ENCODE results near the gene CLEC2A. TPM values are rescaled to one million over a fixed set of nuclear protein-coding genes. Genes with fewer than 3 reads are reported as not detected.
"Not testable (repeated sequence)": the region's sequence is repeated elsewhere in the genome, so short reads cannot be mapped to it uniquely, and the experiment has no call there.

The CLEC2A gene
- total and polyA plus RNA-seq, 4 donors = not detected

DNA sequence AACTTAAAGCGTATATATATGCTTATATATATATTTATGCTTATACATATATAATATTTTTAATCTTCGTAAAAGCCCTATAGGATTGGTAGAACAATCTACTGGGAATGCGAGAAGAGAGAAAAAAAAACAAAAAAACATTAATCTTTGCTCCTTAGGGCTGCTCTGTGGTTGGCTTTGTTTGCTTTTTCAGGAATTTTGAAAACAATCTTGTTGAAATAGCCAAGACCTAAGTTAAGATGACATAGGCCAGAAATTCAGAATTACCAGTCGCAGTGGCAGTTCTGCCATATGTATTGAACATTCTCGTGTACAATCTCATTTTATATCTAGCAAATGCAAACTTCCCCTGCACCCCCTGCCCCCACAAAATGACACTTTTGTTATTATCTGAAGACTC is 50.2 kb downstream of the CLEC2A start:
- Histone ChIP-seq H3K27ac (ENCODE audit: low read depth in 1 of 2, low read length in 2 of 2) (no peak overlapping the region), H3K4me3 (ENCODE audit: low read length in 2 of 2) (no peak overlapping the region), H3K36me3 (ENCODE audit: control insufficient read depth in 1 of 2, insufficient read depth in 2 of 2, low read length in 1 of 2) (no peaks in the 10 kb centered on the region), H3K27me3 (ENCODE audit: control insufficient read depth in 1 of 2, insufficient read depth in 2 of 2, low read length in 1 of 2) (peaks cover 0 to 2% of the 10 kb centered on the region in 2 donors), H3K9me3 (ENCODE audit: control insufficient read depth, low read length) (no peaks in the 10 kb centered on the region), H3K4me1 (ENCODE audit: control insufficient read depth in 1 of 2, insufficient read depth in 2 of 2, low read length in 2 of 2) (no peaks in the 10 kb centered on the region)
- DNase-seq = no peak
- no peak for ATAC-seq (ENCODE audit: low FRiP score)
- 22 to 25% methylated on average over 5 of the region's 5 CpGs for WGBS, 2 donors
- intact Hi-C loops (cut with DNase I) = no loop called here

DNA sequence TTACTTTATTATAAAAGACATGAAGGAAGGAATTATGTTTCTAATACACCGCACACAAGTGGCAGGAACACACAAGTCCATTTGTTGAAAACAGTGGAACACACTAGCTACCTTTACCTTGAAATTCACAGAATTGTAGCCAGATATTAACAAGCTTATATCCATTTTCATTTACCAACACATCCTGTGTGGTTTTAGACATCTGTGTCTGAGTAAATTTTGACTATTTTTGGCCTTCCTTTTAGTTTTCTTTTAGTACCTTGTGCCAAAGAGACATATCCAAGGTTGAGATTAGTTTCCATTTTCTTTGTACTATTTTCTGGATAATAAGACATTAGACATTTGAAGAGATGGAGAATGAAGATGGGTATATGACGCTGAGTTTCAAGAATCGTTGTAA is 50.9 kb downstream of the CLEC2A start, which contains the start of gene KLRF2:
Gene KLRF2 (plus strand): TSS at position 244 of the 400 bp plus-strand sequence. CDS start 107 bp downstream, at position 351.
- H3K36me3 ChIP-seq (ENCODE audit: control insufficient read depth in 1 of 2, insufficient read depth in 2 of 2, low read length in 1 of 2) = no peaks in the 10 kb centered on the region
- DNase-seq (no peak), ATAC-seq (ENCODE audit: low FRiP score) (no peak)
- H3K27me3 ChIP-seq (ENCODE audit: control insufficient read depth in 1 of 2, insufficient read depth in 2 of 2, low read length in 1 of 2) = peaks cover 0 to 2% of the 10 kb centered on the region in 2 donors
- no peak within 1 kb of the TSS for H3K27ac ChIP-seq (ENCODE audit: low read depth in 1 of 2, low read length in 2 of 2)
- intact Hi-C loops (cut with DNase I) = no loop called here
- H3K4me3 ChIP-seq (ENCODE audit: low read length in 2 of 2) = no peak within 1 kb of the TSS
- no peaks in the 10 kb centered on the region for H3K4me1 ChIP-seq (ENCODE audit: control insufficient read depth in 1 of 2, insufficient read depth in 2 of 2, low read length in 2 of 2)
- H3K9me3 ChIP-seq (ENCODE audit: control insufficient read depth, low read length) = no peaks in the 10 kb centered on the region
- 93 to 94% methylated on average over 3 of the region's 3 CpGs for WGBS, 2 donors

GRCh38 chr12:9880532-9881078 is 51.6 kb downstream of the CLEC2A start:
- intact Hi-C loops (cut with DNase I) = no loop called here
- no peak overlapping the region for H3K27ac ChIP-seq (ENCODE audit: low read depth in 1 of 2, low read length in 2 of 2)
- no peaks in the 10 kb centered on the region for H3K4me1 ChIP-seq (ENCODE audit: control insufficient read depth in 1 of 2, insufficient read depth in 2 of 2, low read length in 2 of 2)
- no peaks in the 10 kb centered on the region for H3K36me3 ChIP-seq (ENCODE audit: control insufficient read depth in 1 of 2, insufficient read depth in 2 of 2, low read length in 1 of 2)
- DNase-seq (no peak), ATAC-seq (ENCODE audit: low FRiP score) (no peak)
- WGBS, 2 donors = 69 to 71% methylated on average over 4 of the region's 4 CpGs
- no peaks in the 10 kb centered on the region for H3K9me3 ChIP-seq (ENCODE audit: control insufficient read depth, low read length)
- no peak overlapping the region for H3K4me3 ChIP-seq (ENCODE audit: low read length in 2 of 2)
- H3K27me3 ChIP-seq (ENCODE audit: control insufficient read depth in 1 of 2, insufficient read depth in 2 of 2, low read length in 1 of 2) = peaks cover 0 to 2% of the 10 kb centered on the region in 2 donors

DNA sequence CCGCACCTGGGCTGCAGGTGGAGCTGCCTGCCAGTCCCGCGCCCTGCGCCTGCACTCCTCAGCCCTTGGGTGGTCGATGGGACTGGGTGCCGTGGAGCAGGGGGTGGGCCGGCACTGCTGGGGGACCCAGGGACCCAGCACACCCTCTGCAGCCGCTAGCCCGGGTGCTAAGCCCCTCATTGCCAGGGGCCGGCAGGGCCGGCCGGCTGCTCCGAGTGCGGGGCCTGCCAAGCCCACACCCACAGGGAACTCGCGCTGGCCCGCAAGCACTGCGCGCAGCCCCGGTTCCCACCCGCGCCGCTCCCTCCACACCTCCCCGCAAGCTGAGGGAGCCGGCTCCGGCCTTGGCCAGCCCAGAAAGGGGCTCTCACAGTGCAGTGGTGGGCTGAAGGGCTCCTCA is 56.0 kb downstream of the CLEC2A start:
- H3K4me1 ChIP-seq (ENCODE audit: control insufficient read depth in 1 of 2, insufficient read depth in 2 of 2, low read length in 2 of 2); H3K36me3 ChIP-seq (ENCODE audit: control insufficient read depth in 1 of 2, insufficient read depth in 2 of 2, low read length in 1 of 2); DNase-seq; H3K9me3 ChIP-seq (ENCODE audit: control insufficient read depth, low read length); H3K4me3 ChIP-seq (ENCODE audit: low read length in 2 of 2); H3K27ac ChIP-seq (ENCODE audit: low read depth in 1 of 2, low read length in 2 of 2); ATAC-seq (ENCODE audit: low FRiP score); H3K27me3 ChIP-seq (ENCODE audit: control insufficient read depth in 1 of 2, insufficient read depth in 2 of 2, low read length in 1 of 2); intact Hi-C loops (cut with DNase I): not testable (repeated sequence)
- 94 to 95% methylated on average over 23 to 26 of the region's 26 CpGs for WGBS, 2 donors

GRCh38 chr12:9872742-9873141 is 59.4 kb downstream of the CLEC2A start:
- intact Hi-C loops (cut with DNase I) = no loop called here
- WGBS, 2 donors = 75 to 84% methylated on average over 11 of the region's 11 CpGs
- no peak for ATAC-seq (ENCODE audit: low FRiP score)

DNA sequence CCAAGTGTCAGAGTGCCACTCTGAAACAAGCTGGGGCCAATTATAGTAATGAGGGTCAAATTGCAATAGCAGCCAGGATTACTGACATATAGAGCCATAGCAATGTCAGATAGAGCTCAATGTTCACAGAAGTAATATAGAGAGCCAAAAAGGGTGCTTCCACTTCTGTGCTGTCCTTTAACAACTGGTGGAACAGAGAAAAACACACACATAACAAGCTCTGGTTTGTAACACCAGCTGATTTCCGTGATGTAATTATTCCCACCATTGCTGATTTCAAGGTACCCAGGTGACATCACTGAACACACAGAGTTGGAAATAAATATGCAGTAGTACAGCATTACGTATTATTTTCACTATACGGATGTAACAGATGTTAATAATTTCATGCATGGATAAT is 60.0 kb downstream of the CLEC2A start:
- ATAC-seq (ENCODE audit: low FRiP score) = no peak
- intact Hi-C loops (cut with DNase I) = no loop called here

More at GRCh38 chr12:9872742-9873141, 59.4 kb downstream of the CLEC2A start:
- Histone ChIP-seq H3K27me3 (ENCODE audit: control insufficient read depth in 1 of 2, insufficient read depth in 2 of 2, low read length in 1 of 2) (no peaks in the 10 kb centered on the region), H3K9me3 (ENCODE audit: control insufficient read depth, low read length) (no peaks in the 10 kb centered on the region), H3K4me1 (ENCODE audit: control insufficient read depth in 1 of 2, insufficient read depth in 2 of 2, low read length in 2 of 2) (no peaks in the 10 kb centered on the region), H3K36me3 (ENCODE audit: control insufficient read depth in 1 of 2, insufficient read depth in 2 of 2, low read length in 1 of 2) (no peaks in the 10 kb centered on the region), H3K27ac (ENCODE audit: low read depth in 1 of 2, low read length in 2 of 2) (no peak overlapping the region), H3K4me3 (ENCODE audit: low read length in 2 of 2) (no peak overlapping the region)
- no peak for DNase-seq

DNA sequence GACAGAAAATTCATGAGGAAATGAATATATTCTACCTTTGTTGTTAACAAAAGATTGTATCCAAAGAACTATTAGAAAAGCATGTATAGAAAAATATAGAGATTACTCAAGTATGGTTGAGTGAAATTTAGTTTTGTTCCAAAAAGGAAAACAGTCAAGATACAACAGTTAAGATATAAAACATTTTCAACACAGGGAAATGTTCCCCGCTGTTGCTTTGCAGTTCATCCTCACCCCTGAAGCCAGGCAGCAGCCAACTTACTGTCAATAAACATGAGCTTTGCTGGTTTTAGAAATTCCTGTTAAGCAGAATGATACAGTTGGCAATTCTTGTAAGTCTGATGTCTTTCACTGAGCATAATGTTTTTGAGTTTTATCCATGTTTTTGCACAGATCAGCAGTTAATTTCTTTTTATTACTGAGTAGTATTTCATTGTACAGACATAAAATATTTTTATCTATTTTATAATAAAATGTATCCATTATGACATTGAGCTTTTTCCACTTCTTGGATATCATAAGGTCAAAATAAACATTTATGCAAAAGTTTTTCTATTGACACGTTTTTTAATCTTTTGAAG is 61.8 kb downstream of the CLEC2A start:
- Histone ChIP-seq H3K9me3 (ENCODE audit: control insufficient read depth, low read length) (no peaks in the 10 kb centered on the region), H3K4me3 (ENCODE audit: low read length in 2 of 2) (no peak overlapping the region), H3K27ac (ENCODE audit: low read depth in 1 of 2, low read length in 2 of 2) (no peak overlapping the region), H3K36me3 (ENCODE audit: control insufficient read depth in 1 of 2, insufficient read depth in 2 of 2, low read length in 1 of 2) (no peaks in the 10 kb centered on the region), H3K27me3 (ENCODE audit: control insufficient read depth in 1 of 2, insufficient read depth in 2 of 2, low read length in 1 of 2) (no peaks in the 10 kb centered on the region), H3K4me1 (ENCODE audit: control insufficient read depth in 1 of 2, insufficient read depth in 2 of 2, low read length in 2 of 2) (no peaks in the 10 kb centered on the region)
- 66 to 67% methylated on average over 2 of the region's 2 CpGs for WGBS, 2 donors
- intact Hi-C loops (cut with DNase I) = no loop called here
- no peak for DNase-seq
- no peak for ATAC-seq (ENCODE audit: low FRiP score)

More for the DNA sequence above, 60.0 kb downstream of the CLEC2A start:
- DNase-seq = no peak
- Histone ChIP-seq H3K9me3 (ENCODE audit: control insufficient read depth, low read length) (no peaks in the 10 kb centered on the region), H3K4me1 (ENCODE audit: control insufficient read depth in 1 of 2, insufficient read depth in 2 of 2, low read length in 2 of 2) (no peaks in the 10 kb centered on the region), H3K27ac (ENCODE audit: low read depth in 1 of 2, low read length in 2 of 2) (no peak overlapping the region), H3K36me3 (ENCODE audit: control insufficient read depth in 1 of 2, insufficient read depth in 2 of 2, low read length in 1 of 2) (no peaks in the 10 kb centered on the region), H3K4me3 (ENCODE audit: low read length in 2 of 2) (no peak overlapping the region), H3K27me3 (ENCODE audit: control insufficient read depth in 1 of 2, insufficient read depth in 2 of 2, low read length in 1 of 2) (no peaks in the 10 kb centered on the region)
- WGBS, 2 donors = 62 to 67% methylated on average over 3 of the region's 3 CpGs

DNA sequence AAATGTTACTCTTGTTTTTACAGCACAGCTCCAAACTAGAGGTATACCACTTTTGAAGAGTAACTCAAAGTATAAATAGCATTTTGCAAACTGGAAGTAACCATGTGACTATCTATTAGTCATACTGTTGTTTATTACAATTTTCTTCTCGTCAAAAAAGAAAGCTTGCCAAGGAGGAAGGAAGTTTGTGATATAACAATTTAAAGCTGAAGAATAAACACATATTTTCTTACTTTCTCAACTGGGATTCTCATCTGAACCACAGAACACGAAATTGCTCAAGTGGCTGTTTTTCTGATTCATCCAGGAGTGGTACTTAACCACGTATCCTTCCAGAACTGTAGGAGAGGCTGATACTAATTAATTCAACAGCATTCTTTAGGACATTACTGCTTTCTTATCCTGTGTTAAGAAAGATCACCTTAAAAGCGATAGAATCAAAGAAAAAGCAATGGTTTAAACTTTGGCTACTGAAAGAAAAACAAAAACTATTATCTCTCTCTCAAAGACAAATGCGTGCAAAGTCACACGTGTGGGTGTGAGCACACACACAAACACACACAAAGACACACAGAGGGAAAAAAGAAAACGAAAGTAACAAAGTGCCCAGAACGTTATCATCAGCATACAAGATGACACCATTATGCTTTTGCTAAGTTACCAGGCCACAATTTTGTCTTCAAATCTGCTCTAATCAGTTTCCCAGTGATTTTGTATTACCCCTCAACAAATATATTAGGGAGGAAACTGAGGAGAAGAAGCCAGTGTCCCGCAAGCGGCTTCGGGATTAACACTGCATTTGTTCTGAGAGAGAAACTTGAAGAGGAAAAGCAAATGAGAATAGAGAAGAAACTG is 62.6 kb downstream of the CLEC2A start, which contains the start of gene CLEC2B:
Gene CLEC2B (minus strand): TSS at position 48 of the 855 bp plus-strand sequence.
- ATAC-seq (ENCODE audit: low FRiP score) (peak; percentile 80), DNase-seq (no peak)
- WGBS, 2 donors = 28 to 41% methylated on average over 11 of the region's 11 CpGs
- peak within 1 kb of the TSS; percentile 34 to 40 for H3K4me3 ChIP-seq (ENCODE audit: low read length in 2 of 2)
- no peaks in the 10 kb centered on the region for H3K9me3 ChIP-seq (ENCODE audit: control insufficient read depth, low read length)
- H3K27me3 ChIP-seq (ENCODE audit: control insufficient read depth in 1 of 2, insufficient read depth in 2 of 2, low read length in 1 of 2) = no peaks in the 10 kb centered on the region
- no peaks in the 10 kb centered on the region for H3K36me3 ChIP-seq (ENCODE audit: control insufficient read depth in 1 of 2, insufficient read depth in 2 of 2, low read length in 1 of 2)
- H3K27ac ChIP-seq (ENCODE audit: low read depth in 1 of 2, low read length in 2 of 2) = no peak within 1 kb of the TSS
- no peaks in the 10 kb centered on the region for H3K4me1 ChIP-seq (ENCODE audit: control insufficient read depth in 1 of 2, insufficient read depth in 2 of 2, low read length in 2 of 2)
- intact Hi-C loops (cut with DNase I) = no loop called here
